HG02623 (cell line): ENCODE results near the gene TNS1.
A peak's percentile ranks its signal among the peaks of the same experiment; 100 is the strongest.
"Not testable (repeated sequence)": the region's sequence is repeated elsewhere in the genome, so short reads cannot be mapped to it uniquely, and the experiment has no call there.

ENCODE experiments used
- ATAC-seq: cut with Tn5 transposase; IDR thresholded peaks from one replicate; pipeline ENCODE4 v1.9.1; 2021; ENCODE audit warnings: moderate library complexity; ENCODE audit not compliant: unreplicated experiment

Gene TNS1

DNA sequence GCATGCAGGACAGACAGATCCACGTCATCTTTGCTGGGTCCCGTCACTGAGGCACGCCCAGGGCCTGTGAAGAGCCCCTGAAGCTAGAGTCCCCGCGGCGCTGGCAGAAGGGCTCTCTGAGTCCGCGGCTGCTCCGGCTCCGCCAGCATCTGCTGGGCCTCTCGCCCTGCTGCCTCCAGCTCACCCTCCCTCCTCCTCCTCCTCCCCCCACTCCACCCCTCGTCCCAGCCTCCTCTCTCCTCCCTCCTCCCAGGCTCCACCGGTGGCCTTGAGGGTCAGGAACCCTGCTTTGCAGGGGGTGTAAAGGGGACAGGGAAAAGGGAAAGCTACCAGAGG, at the start of gene TNS1:
TSS of gene TNS1 (minus strand) at position 151 of the 336 bp plus-strand sequence. CDS start at position 28, 123 bp downstream.
- no peak for ATAC-seq

DNA sequence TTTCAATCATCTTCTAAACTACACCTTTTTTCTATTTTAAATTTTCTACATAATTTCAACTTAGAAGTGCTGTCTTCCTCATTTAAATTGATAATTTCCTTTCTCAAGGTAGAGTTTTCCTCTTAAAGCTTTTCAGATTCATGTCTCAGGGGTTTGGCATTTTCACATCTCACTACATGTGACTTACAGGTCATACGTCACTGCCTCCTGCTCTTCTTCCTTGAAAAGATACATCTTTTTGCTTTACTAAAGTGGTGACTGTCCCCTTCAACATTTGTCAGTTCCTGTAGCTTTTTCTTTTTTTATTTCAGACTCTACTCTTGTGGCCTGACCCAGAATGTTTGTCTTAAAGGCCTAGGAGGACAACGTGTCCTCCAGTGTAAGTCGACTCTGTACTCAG, 49.1 kb upstream of the TNS1 start:
- ATAC-seq = no peak

DNA sequence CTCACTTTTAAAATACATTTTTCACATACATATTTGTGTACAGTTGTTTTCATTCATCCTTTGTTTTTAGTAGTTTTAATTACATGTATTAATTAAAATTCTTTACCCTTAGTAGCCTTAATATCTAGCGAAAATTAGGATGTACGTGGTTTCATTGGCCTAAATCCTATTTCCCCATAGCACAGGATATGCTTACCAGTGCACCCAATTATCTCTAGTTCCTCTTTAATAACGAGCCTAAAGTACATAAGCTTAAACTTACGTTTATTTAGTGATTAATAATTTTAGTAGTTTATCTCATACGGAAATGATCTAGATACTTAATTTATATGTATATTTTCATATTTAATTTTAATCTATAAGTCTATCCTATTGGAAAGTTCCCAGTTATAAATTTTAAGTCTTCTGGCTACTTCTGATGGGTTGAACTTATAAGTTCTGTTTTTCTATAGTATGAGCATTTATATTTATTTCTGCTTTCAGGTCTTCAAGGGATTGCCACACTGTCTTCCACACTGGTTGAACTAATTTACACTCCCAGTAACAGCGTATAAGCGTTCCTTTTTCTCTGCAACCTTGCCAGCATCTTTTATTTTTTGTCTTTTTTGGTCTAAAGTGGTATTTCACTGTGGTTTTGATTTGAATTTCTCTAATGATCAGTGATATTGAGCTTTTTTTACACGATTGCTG, 44.9 kb upstream of the TNS1 start:
- no peak for ATAC-seq

DNA sequence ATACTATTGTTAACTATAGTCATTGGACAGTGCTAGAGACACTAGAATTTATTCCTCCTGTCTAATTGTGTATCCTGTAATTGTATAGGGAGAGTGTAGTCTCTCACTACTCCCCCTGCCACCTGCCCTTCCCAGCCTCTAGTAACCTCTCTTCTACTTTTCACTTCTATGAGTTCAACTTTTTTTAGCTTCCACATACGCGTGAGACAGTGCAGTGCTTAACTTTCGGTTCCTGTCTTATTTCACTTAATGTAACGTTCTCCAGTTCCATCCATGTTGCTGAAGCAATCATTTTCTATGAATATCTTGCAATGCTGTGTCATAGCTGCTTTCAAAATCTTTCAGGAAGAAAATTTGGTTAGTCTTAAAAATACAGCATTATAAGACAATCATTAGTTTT, 43.4 kb upstream of the TNS1 start:
- ATAC-seq = peak; percentile 89

DNA sequence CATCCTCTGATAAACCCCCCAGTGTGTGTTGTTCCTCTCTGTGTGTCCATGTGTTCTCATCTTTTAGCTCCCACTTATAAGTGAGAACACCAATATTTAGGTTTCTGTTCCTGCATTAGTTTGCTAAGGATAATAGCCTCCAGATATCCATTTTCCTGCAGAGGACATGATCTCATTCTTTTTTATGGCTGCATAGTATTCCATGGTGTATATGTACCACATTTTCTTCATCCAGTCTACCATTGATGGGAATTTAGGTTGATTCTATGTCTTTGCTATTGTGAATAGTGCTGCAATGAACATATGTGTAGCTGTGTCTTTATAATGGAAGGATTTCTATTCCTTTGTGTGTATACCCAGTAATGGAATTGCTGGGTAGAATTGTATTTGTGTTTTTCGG, 41.8 kb upstream of the TNS1 start:
- not testable (repeated sequence) for ATAC-seq

DNA sequence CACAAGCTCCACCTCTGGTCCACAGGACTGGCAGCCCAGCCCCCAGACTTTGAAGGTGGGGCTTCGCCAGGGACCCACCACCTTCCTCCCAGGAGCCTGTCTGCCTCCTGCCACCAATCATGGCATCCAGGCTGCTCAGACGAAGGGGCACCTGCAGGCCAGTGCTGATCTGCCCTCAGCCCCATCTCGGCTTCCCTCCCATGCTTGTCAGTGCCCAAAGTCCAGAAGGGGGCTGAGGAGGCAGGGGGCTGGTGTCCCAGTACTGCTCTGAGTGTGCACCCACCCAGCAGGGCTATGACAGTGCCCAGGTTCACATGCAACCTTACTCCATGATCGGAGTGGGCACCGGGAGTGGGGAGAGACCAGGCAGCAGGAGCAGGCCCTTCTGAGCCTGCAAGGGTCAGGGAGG, 40.9 kb upstream of the TNS1 start:
- ATAC-seq = no peak

DNA sequence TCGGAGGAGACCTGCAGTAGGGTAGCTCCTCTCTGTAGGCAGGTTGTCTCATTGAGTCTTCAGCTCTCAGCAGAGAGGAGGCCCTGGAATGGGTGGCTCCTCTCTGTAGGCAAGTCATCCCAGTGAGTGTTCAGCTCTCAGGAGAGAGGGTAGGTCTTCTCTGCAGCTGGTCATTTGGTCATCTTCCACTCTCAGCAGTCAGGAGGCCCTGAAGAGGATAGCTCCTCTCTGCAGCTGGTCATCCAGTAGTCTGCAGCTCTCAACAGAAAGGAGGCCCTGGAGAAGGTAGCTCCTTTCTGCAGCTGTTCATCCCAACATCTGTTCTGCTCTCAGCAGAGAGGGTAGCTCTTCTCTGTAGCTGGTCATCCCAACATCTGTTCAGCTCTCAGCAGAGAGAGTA, 40.3 kb upstream of the TNS1 start:
- ATAC-seq = no peak

DNA sequence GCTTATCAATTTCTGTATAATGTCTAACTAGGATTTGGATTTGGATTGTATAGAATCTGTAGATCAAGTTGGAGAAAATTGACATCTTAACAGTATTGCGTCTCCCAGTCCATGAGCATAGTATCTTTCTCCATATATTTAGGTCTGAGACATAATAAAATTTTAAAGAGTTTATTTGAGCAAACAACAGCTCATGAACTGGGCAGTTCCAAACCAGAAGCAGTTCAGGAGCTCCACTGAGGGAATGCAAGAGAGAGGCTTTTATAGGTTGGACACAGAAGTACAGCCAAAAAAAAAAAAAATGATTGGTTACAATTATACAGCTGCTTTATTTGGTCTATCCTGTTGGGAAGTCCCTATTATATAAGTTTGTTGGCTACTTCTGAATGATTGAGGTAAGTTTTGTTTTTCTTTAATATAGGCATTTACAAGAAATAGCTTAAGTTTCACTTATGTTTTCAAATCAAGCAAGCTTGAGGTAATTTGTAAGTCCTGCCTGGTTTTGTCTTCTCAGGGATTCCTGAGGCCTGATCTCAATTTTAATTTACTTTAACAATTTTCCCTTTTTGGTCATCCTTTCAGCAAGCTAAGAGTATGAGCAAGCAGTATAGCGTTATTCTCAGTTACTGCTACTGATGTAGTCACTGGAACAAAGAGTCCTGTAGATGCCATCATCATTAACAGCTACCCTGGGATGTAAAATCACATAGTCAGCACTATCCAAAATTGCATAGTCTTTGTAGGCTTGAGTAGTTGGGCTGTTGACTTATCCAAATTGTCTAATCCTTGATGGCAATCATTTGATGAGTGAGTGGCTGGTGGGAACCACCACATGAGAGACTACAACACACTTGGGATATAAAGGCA, 38.7 kb upstream of the TNS1 start:
- no peak for ATAC-seq

DNA sequence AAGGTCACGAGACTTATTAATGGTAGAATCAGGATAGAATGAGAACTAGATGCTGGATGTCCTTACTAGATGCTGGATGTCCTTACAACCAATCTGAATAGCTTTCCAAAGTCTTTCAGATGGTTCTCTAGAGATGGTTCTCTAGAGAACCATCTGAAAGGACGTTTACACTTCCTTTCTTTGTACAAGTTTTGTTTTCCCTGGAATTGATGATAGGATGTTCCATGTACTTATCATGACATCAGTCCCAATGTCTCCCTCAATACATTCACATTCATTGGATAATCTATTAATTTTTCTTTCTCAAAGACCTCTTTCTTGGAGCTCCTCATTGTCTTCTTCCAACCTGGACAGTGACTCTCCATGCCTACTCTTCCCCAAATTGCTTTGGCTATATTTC, 38.1 kb upstream of the TNS1 start:
- no peak for ATAC-seq

DNA sequence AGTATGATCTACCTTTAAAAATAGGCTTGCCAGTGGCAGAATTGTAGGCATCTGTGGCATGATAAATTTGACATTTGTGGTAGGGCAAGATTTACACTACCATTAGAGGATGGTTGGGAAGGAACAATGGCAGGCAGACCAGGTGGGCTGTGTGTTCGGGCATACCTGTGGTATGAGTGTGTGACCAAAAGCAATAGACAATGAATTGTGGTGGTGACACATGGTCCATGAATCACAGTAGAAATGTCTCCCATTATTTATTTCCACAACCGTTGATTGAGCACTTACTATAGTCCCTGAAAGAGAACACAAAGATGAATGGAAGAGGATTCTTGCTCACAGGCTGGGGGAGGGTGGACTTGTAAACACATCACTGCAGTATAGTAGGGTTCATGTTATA, 36.4 kb upstream of the TNS1 start:
- ATAC-seq = no peak

DNA sequence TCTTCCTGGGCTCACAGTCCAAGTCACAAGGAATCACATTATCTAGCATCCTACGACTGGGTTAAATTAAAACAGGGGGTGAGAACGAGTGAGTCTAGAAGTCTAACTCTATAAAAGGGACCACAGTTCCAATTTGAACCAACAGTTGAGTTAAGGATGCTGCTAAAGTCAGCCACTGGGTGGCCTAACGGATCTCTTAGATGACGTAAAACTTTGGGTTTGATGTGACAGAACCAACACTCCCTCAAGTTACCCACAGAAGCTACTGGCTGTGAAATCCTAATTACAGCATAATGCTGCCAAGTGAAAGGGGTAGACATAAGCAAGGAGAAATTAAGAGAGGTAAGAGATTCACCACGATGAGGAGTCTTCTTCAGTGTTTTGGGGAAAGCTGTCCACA, 33.6 kb upstream of the TNS1 start:
- no peak for ATAC-seq

DNA sequence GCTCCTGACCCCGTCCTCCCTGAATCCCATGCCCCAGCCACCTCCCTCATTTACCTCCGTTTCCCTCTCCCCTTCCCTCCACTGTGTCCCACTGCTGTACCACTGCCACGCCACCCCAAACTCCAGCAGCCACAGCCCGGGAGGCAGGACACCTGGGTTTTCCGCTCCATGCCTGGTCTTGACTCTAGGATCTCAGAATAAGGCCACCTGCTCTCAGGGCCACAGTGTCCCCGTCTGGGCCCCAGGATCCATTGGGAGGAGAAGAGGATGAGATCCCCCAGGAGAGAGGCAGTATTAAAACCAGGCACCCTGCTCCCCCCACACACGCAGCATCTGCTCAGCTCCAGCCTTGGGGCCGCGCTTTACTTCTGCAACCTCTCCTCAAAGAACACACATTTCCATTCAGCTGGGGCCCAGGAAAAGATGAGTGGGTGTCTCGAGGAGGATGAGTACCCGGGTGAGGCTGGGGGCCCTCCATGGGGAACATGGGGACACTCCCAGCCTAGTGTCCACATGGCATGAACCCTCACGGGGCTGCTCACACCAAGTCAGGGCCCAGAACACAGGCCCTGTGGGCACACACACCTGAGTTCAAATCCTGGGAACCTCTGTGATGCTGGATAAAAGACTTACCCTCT, 32.8 kb upstream of the TNS1 start:
- no peak for ATAC-seq

DNA sequence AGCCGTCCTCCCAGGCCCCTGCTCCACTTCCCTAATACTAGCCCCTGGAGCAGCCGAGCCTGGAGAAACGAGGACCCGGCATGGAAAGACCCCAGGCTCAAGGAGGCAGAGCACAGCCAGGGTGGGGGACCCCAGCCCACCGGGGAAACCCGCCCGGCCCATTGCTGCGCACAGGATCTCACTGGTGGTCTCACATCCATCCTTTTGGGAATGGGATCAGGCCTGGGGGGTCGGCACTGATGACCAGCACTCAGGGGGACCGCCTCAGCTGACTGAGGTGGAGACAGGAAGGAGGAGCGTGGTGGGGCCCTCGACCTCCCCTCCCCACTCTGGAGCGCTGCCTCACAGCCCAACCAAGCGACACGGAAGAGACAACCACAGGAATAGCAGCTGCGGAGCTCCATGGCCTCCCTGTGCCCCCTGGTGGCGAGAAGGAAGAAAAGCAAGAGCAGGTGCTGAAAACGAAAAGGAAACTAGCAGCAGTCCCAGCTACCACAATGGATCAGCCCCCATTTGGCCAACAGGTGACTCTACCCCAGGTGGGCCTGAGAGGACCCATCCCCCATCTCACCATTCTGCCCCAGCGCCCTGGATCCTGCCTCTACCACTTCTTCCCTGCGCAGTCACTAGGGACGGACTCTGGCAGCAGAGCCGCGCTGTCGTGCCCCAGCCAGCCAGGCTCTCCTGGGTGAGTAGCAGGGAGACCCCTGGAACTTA, 31.9 kb upstream of the TNS1 start:
- peak; percentile 65 for ATAC-seq

DNA sequence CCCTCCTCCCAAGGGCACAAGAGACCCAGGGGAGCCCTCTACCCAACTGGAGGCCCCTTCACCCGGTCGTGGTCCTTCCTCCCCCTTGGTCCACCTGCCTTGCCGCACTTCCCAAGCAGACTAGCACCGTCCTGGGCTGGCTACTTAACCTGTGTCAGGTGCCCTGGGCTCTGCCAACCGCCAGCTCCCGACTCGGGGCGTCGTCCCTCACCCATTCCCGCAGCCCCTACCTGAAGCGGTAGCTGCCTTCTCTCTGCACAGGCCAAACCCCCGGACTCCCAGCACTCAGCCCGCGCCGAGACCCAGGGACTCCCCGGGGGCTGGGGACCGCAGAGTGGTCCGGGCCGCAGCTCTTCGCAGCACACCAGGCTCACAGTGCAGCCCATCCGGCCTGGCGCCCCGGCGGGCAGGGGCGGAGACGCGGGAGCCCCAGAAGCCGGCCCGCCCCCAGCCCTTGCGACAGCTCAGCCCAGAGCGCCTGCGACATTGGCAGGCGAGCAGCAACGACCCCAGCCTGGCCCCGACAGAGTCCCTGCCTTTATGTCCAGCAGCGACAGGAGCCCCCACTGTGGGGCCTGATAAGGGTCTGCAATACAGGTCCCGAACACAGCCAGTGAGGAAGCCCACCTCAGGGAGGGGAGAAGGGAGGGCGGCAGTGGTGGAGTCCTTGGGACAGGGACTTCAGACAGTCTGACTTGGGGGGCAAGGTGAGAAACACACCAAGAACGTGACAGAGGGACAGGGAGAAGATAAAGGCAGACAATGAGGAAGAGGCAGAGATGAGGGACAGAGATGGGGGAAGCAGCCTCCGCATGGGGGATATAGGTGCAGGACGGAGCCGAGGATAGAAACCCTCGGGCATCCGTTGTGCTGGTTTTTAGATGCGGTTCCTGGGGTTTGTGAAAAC, 31.0 kb upstream of the TNS1 start:
- no peak for ATAC-seq

DNA sequence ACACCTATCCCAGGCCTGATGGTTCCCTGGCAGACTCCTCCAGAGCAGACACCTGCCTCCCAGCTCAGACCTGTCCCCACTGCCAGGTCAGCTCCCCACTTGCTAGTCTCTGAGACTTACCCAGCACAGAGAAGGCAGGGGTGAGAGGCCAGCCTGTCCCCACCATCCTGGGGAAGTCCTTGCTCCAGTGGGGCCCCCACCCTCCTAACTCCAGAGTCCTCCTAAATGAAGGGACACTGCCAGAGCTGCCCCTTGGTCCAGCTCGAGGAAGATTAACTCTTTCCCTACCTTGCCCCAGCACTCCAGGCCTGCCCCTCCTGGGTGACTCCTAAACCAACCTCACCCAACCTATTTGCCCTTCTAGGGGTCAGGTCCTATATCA, 30.4 kb upstream of the TNS1 start:
- no peak for ATAC-seq

DNA sequence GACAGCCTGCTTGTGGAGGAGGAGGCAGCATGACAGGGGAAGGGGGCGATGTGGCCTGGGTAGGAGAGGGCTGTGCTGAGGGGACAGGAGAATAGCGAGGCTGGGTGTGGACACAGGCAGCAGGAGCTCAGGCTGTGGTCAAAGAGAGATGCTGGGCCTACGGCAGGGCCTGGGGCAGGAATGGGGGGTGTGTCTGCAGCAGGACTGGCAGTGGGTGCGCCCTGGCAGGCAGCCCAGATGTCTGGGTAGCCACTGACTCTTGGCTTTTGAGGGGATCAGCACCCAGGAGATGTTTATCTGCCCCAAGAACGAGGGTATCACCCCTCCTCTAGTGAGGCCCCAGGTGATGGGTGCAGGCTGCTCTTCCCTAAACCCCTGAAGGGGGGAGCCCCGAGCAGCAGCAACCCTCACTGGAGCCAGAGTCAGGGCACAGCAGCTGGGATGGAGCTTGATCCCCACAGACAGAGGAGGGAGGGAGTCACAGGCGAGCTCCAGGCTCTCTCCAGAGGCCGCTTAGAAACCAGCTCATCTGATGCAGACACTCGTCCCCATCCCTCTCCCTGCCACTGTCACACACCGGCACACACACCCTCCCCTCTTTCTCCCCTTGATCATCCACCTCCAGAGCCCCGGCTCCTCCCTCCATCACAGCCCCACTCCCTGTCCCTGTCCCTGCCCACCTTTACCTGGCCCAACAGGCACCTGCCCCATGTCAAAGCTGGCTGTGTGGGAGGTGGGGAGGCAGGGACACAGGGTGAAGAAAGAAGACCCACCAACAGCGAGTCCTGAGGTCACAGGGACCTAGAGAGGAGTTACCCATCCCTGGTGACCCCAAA, 29.8 kb upstream of the TNS1 start:
- ATAC-seq = no peak

DNA sequence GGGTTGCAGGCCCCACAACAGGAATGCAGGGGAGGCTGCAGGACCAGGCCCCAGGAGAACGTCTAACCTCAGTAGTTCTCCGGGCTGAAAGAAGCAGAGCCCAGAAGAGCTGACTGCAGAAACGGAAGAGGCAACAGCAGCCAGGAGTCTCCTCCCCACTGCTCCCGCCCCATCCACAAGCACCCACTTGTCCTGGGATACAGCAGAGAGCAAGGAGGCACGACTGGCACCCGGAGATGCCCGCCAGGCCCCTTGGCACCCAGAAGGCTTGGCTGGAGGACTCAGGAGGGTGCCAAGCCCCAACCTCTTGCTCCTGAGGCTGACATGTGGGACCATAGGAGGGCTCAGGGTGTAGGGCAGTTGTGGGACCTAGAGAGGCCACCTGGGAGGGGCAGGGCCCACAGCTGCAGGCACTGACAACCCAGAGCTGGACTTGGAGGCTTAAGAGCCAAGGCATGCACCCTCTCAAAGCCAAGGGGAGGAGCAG, 29.0 kb upstream of the TNS1 start:
- ATAC-seq = no peak

DNA sequence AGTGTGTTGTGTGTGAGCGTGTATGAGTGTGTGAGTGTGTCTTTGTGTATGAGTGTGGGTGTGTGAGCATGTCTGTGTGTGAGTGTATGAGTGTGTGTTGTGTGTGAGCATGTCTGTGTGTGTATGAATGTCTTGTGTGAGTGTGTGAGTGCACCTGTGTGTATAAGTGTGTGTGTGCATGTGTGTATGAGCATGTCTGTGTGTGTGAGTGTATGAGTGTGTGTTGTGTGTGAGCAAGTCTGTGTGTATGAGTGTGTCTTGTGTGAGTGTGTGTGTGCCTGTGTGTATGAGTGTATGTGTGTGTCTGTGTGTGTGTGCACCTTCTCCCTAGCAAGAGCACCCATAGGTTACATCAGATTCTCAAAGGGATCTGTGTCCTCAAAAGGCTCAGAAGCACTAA, 28.5 kb upstream of the TNS1 start:
- ATAC-seq = no peak

DNA sequence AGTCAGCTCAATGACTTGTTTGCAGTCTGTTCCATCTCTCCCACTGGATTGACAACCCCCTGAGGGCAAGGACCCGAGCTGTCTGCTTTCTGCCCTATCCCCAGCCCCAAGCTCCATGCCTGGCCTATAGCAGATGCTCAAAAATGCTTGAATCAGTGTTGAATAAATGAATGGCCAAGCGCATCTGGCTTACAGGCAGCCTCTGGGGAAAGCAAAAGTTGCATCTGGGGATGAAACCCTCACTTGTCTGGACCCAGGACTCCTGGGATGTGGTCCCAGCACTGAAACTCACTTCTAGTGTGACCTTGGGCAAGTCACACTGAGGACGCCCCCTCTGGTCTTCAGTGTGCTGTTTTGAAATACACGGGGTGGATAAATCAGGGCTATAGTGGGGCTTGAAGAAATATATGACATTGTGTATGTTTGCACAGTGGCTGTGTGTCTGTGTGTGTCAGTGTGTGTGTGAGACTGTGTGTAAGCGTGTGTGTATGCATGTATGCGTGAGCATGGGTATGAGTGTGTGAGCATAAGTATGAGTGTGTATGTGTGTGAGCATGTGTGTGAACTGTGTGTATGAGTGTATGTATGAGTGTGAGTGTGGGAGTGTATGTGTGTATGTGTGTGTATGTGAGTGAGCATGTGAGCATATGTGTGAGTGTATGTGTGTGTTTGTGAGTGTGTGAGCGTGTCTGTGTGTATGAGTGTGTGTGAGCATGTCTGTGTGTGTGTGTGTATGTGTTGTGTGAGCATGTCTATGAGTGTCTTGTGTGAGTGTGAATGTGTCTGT, 27.8 kb upstream of the TNS1 start:
- no peak for ATAC-seq
